Measurements from ENCODE around the gene PIK3C2A. TPM values are rescaled to one million over a fixed set of nuclear protein-coding genes. Genes with fewer than 3 reads are reported as not detected.

The PIK3C2A gene
- polyA plus RNA-seq, 1 of the 3 experiments (the other 2 are of a cell fraction): 9.3 TPM

DNA sequence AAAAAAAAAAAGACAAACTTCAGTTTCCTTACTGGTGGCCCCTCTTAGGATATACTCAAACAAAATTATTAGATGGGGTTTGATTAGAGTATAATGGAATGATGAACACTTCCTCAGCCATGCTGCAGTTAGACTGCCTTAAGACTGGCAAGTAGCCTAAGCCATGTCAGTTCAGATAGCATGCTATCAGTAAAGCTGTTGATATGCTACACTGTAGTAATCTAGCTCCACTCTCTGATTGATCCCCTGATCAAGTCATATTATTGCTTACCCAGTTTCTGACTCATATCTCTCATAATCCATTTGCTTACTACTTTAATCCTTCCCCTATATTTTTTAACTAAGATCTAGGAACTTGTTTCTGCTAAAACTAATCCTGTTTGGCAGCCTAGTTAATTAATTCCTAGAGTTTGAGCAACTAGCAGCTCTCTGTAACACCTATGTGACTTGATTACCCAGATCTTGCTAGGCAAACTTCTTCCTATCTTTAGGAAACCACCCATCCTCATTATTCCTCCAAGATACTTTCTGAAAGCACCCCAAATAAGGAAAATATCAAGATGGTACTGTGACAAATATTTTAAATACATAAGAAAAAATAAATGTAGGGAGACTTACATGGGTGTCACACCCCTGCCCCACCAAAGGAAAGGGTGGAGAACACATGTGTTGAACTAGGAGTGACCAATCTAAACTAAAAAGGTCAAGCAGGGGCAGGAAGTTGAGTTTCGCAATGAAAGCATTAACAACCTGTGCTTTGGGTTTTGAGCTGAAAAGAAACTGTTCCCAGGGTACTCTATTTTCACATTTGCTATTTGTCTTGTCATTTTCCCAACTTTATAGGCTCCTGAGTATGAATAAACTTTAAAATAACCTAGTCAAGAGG, 43.2 kb downstream of the PIK3C2A start (continued):
- TF ChIP-seq EP300 (IDR thresholded peaks at IDR 0.05; ENCODE audit: borderline replicate concordance in 1 of 2, low read depth in 1 of 2, low read length in 1 of 2) (no peak), SIN3A (IDR thresholded peaks at IDR 0.05; ENCODE audit: borderline replicate concordance, low read depth, low read length) (no peak), TAF1 (IDR thresholded peaks at IDR 0.05; ENCODE audit: borderline replicate concordance, low read depth, low read length) (no peak), SMC3 (IDR thresholded peaks at IDR 0.05; ENCODE audit: low read depth, low read length) (no peak), NFIC (IDR thresholded peaks at IDR 0.05; ENCODE audit: borderline replicate concordance) (no peak), CHD2 (IDR thresholded peaks at IDR 0.05; ENCODE audit: low read length, partially characterized antibody) (no peak), FOXM1 (IDR thresholded peaks at IDR 0.05; ENCODE audit: low read depth) (no peak), TCF12 (IDR thresholded peaks at IDR 0.05) (no peak), EZH2phosphoT487 (IDR thresholded peaks at IDR 0.05; ENCODE audit: borderline replicate concordance, low read depth) (no peak), RAD21 (IDR thresholded peaks at IDR 0.05; ENCODE audit: low read length) (no peak)

DNA sequence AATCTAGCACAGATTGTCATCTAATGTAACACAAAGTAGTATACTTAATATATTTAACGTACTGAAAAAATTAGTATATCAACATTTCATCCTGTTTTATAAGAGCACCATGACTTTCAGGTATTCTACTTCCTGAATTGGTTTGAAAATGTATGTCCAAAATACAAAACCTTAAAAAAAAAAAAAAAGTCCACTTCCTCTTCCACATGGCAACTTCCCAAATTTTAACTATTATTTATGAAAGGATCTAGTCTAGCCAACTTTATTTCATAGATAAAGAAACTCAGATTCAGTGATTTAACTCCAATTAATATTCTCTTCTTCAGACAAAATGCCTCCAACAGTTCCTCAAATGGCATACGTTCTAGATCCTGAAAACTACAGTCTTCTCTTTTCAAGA, 44.0 kb downstream of the PIK3C2A start:
- Histone ChIP-seq H3F3A (replicated peaks; ENCODE audit: insufficient read depth) (peaks cover 5% of the 10 kb centered on the region), H3K27me3 (ENCODE audit: insufficient read depth) (no peaks in the 10 kb centered on the region), H3K9ac (no peak overlapping the region), H3K4me2 (no peak overlapping the region), H2AFZ (ENCODE audit: low read depth) (no peak overlapping the region), H3K27ac (ENCODE audit: low read depth in 2 of 2, low read length in 1 of 2) (no peak overlapping the region), H3K36me3 (replicated peaks in 1 of 2; ENCODE audit: control insufficient read depth in 1 of 2, insufficient read depth in 2 of 2, low read length in 1 of 2) (peaks cover 8 to 19% of the 10 kb centered on the region in 2 experiments), H3K9me2 (no peaks in the 10 kb centered on the region), H3K4me3 (ENCODE audit: low read depth in 2 of 2, low read length in 1 of 2) (no peak overlapping the region), H3K9me3 (no peaks in the 10 kb centered on the region), H3K79me2 (ENCODE audit: insufficient read depth) (peaks cover 84% of the 10 kb centered on the region), H3K4me1 (ENCODE audit: control insufficient read depth in 1 of 2, insufficient read depth in 2 of 2, low read depth in 1 of 2, low read length in 1 of 2) (peaks cover 0 to 5% of the 10 kb centered on the region in 2 experiments; a peak in 1 of 4 replicates), H4K20me1 (ENCODE audit: insufficient read depth) (peaks cover 15% of the 10 kb centered on the region)
- ChIA-PET POLR2A (no interaction called here), CTCF (interaction anchor here (0.7 to 1.2 kb wide), 2 partner anchors 9 to 12 kb away, joined by 3 to 4 read pairs; no protein-coding TSS in a partner anchor)
- WGBS (ENCODE audit: low lambda C conversion rate): 98% methylated on average over 2 of the region's 2 CpGs
- no peak for DNase-seq
- no peak for TF ChIP-seq NFIC (IDR thresholded peaks at IDR 0.05; ENCODE audit: borderline replicate concordance)
- TF ChIP-seq, protein P1, sequence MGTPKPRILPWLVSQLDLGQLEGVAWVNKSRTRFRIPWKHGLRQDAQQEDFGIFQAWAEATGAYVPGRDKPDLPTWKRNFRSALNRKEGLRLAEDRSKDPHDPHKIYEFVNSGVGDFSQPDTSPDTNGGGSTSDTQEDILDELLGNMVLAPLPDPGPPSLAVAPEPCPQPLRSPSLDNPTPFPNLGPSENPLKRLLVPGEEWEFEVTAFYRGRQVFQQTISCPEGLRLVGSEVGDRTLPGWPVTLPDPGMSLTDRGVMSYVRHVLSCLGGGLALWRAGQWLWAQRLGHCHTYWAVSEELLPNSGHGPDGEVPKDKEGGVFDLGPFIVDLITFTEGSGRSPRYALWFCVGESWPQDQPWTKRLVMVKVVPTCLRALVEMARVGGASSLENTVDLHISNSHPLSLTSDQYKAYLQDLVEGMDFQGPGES (IDR thresholded peaks at IDR 0.05; ENCODE audit: low read depth, low read length): no peak
- TF ChIP-seq EZH2phosphoT487 (IDR thresholded peaks at IDR 0.05; ENCODE audit: borderline replicate concordance, low read depth): no peak
- no peak for TF ChIP-seq TAF1 (IDR thresholded peaks at IDR 0.05; ENCODE audit: borderline replicate concordance, low read depth, low read length)
- no peak for TF ChIP-seq TCF12 (IDR thresholded peaks at IDR 0.05)
- TF ChIP-seq, protein P2, sequence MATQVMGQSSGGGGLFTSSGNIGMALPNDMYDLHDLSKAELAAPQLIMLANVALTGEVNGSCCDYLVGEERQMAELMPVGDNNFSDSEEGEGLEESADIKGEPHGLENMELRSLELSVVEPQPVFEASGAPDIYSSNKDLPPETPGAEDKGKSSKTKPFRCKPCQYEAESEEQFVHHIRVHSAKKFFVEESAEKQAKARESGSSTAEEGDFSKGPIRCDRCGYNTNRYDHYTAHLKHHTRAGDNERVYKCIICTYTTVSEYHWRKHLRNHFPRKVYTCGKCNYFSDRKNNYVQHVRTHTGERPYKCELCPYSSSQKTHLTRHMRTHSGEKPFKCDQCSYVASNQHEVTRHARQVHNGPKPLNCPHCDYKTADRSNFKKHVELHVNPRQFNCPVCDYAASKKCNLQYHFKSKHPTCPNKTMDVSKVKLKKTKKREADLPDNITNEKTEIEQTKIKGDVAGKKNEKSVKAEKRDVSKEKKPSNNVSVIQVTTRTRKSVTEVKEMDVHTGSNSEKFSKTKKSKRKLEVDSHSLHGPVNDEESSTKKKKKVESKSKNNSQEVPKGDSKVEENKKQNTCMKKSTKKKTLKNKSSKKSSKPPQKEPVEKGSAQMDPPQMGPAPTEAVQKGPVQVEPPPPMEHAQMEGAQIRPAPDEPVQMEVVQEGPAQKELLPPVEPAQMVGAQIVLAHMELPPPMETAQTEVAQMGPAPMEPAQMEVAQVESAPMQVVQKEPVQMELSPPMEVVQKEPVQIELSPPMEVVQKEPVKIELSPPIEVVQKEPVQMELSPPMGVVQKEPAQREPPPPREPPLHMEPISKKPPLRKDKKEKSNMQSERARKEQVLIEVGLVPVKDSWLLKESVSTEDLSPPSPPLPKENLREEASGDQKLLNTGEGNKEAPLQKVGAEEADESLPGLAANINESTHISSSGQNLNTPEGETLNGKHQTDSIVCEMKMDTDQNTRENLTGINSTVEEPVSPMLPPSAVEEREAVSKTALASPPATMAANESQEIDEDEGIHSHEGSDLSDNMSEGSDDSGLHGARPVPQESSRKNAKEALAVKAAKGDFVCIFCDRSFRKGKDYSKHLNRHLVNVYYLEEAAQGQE (IDR thresholded peaks at IDR 0.05; ENCODE audit: low read depth, low read length): no peak
- no peak for TF ChIP-seq FOSL2 (IDR thresholded peaks at IDR 0.05; ENCODE audit: borderline replicate concordance, low read depth)
- no peak for TF ChIP-seq MEF2A (IDR thresholded peaks at IDR 0.05; ENCODE audit: borderline replicate concordance, low read depth)
- TF ChIP-seq GATA2 (CRISPR knock-in tag; IDR thresholded peaks at IDR 0.05): no peak
- no peak for TF ChIP-seq FOXJ3 (CRISPR knock-in tag; IDR thresholded peaks at IDR 0.05)
- TF ChIP-seq JUND (IDR thresholded peaks at IDR 0.05): no peak
- TF ChIP-seq YY1 (IDR thresholded peaks at IDR 0.05; ENCODE audit: low read depth): no peak
- no peak for TF ChIP-seq FOXM1 (IDR thresholded peaks at IDR 0.05; ENCODE audit: low read depth)
- TF ChIP-seq, protein P3, sequence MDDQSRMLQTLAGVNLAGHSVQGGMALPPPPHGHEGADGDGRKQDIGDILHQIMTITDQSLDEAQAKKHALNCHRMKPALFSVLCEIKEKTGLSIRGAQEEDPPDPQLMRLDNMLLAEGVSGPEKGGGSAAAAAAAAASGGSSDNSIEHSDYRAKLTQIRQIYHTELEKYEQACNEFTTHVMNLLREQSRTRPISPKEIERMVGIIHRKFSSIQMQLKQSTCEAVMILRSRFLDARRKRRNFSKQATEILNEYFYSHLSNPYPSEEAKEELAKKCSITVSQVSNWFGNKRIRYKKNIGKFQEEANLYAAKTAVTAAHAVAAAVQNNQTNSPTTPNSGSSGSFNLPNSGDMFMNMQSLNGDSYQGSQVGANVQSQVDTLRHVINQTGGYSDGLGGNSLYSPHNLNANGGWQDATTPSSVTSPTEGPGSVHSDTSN (IDR thresholded peaks at IDR 0.05): no peak
- no peak for TF ChIP-seq RAD21 (IDR thresholded peaks at IDR 0.05; ENCODE audit: low read length)
- TF ChIP-seq, protein P4, sequence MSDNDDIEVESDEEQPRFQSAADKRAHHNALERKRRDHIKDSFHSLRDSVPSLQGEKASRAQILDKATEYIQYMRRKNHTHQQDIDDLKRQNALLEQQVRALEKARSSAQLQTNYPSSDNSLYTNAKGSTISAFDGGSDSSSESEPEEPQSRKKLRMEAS (IDR thresholded peaks at IDR 0.05; ENCODE audit: low read depth): no peak
- no peak for TF ChIP-seq MXI1 (IDR thresholded peaks at IDR 0.05; ENCODE audit: low read depth, low read length)
- no peak for TF ChIP-seq SMC3 (IDR thresholded peaks at IDR 0.05; ENCODE audit: low read depth, low read length)
- no peak for TF ChIP-seq ELF1 (IDR thresholded peaks at IDR 0.05)
